HepG2 (cell line): ENCODE results near the gene PYGO2. TPM values are rescaled to one million over a fixed set of nuclear protein-coding genes. Genes with fewer than 3 reads are reported as not detected.

Source experiments
- ARNTL ChIP-seq: sonication (generic); formaldehyde crosslinking; IDR thresholded peaks from 2 replicates; pipeline ENCODE4 v1.4.0; 2020; ENCODE audit warnings: mild to moderate bottlenecking, missing genetic modification reagents
- ELF3 ChIP-seq: IDR thresholded peaks from 2 replicates; pipeline ENCODE4 v1.6.1; 2016; ENCODE audit warnings: missing genetic modification reagents, missing compliant biosample characterization
- FOXA3 ChIP-seq: IDR thresholded peaks from 2 replicates; pipeline ENCODE4 v1.6.1; 2016; ENCODE audit warnings: missing genetic modification reagents, missing compliant biosample characterization
- GLI4 ChIP-seq: sonication (generic); formaldehyde crosslinking; IDR thresholded peaks from 2 replicates; pipeline ENCODE4 v1.5.1; 2020; ENCODE audit warnings: missing genetic modification reagents, mild to moderate bottlenecking, moderate library complexity, borderline replicate concordance
- KDM3A ChIP-seq: IDR thresholded peaks from 2 replicates; pipeline ENCODE4 v1.6.1; 2018; ENCODE audit warnings: low read depth, missing compliant biosample characterization
- KLF11 ChIP-seq: IDR thresholded peaks from 2 replicates; pipeline ENCODE4 v1.6.1; 2016; ENCODE audit warnings: missing compliant biosample characterization
- MED1 ChIP-seq: sonication (generic); formaldehyde crosslinking; IDR thresholded peaks from 2 replicates; pipeline ENCODE4 v1.4.0; 2020; ENCODE audit warnings: missing genetic modification reagents
- NCOA1 ChIP-seq: sonication (generic); formaldehyde crosslinking; IDR thresholded peaks from 2 replicates; pipeline ENCODE4 v1.9.0; 2021; ENCODE audit warnings: missing genetic modification reagents
- SRSF4 ChIP-seq: fragments of 200-400 bp; formaldehyde crosslinking; IDR thresholded peaks from one replicate; pipeline ENCODE4 v1.6.1; 2018; ENCODE audit warnings: mild to moderate bottlenecking, low read depth, low read length, moderate library complexity; ENCODE audit not compliant: poor library complexity, severe bottlenecking
- TAF15 ChIP-seq: fragments of 200-400 bp; formaldehyde crosslinking; IDR thresholded peaks from one replicate; pipeline ENCODE4 v1.6.1; 2018; ENCODE audit warnings: mild to moderate bottlenecking, low read depth, low read length; ENCODE audit not compliant: poor library complexity, severe bottlenecking
- ZNF205 ChIP-seq: IDR thresholded peaks from 2 replicates; pipeline ENCODE4 v1.6.1; 2018; ENCODE audit warnings: missing biosample characterization, missing genetic modification reagents
- ZNF441 ChIP-seq: sonication (generic); formaldehyde crosslinking; IDR thresholded peaks from 2 replicates; pipeline ENCODE4 v1.7.0; 2021; ENCODE audit warnings: missing genetic modification reagents, borderline replicate concordance
- ZNF547 ChIP-seq: sonication (generic); formaldehyde crosslinking; IDR thresholded peaks from 2 replicates; pipeline ENCODE4 v1.5.1; 2020; ENCODE audit warnings: mild to moderate bottlenecking, missing genetic modification reagents
- ZNF670 ChIP-seq: sonication (generic); formaldehyde crosslinking; IDR thresholded peaks from 2 replicates; pipeline ENCODE4 v1.8.0; 2022; ENCODE audit warnings: mild to moderate bottlenecking, missing genetic modification reagents, borderline replicate concordance
- ZNF703 ChIP-seq: sonication (generic); formaldehyde crosslinking; IDR thresholded peaks from 2 replicates; pipeline ENCODE4 v1.5.1; 2020; ENCODE audit warnings: missing genetic modification reagents, mild to moderate bottlenecking, moderate library complexity, borderline replicate concordance
- ZNF720 ChIP-seq: sonication (generic); formaldehyde crosslinking; IDR thresholded peaks from 2 replicates; pipeline ENCODE4 v1.4.0; 2020; ENCODE audit warnings: missing genetic modification reagents
- polyA plus RNA-seq, 8 experiments: library from polyadenylated mRNA; depleted of rRNA in 3 of 8; stranded (reverse) in 7 of 8; unstranded in 1 of 8; fragments of >200 nt; fragmentation: Illumina TruSeq in 4 of 8; extraction: Trizol in 4 of 8; gene quantifications; 2 replicates each; pipeline versions ENCODE4 v1.2.1 to v1.2.3, GENCODE V29; 2011 to 2016; ENCODE audit warnings: low read depth in 4 of 8, missing spikeins in 1 of 8, mixed read lengths in 1 of 8; ENCODE audit not compliant: insufficient read depth in 1 of 8
- total RNA-seq, 5 experiments: library from RNA; depleted of rRNA; stranded (reverse); fragments of >200 nt; fragmentation: Illumina TruSeq; extraction: Trizol; gene quantifications; 2 replicates each; pipeline ENCODE4 v1.2.3, GENCODE V29; 2016; ENCODE audit warnings: low read depth in 1 of 5
- TF ChIP-seq, protein P1 (sequence below): sonication (generic); formaldehyde crosslinking; IDR thresholded peaks from 2 replicates; pipeline ENCODE4 v1.5.0; 2020; ENCODE audit warnings: mild to moderate bottlenecking, missing genetic modification reagents, borderline replicate concordance
- TF ChIP-seq, protein P2 (sequence below): IDR thresholded peaks from 2 replicates; pipeline ENCODE4 v1.6.1; 2016; ENCODE audit warnings: mild to moderate bottlenecking
- TF ChIP-seq, protein P3 (sequence below): sonication (generic); formaldehyde crosslinking; IDR thresholded peaks from 2 replicates; pipeline ENCODE4 v1.5.0; 2020; ENCODE audit warnings: missing genetic modification reagents
- TF ChIP-seq, protein P4 (sequence below): sonication (generic); formaldehyde crosslinking; IDR thresholded peaks from 2 replicates; pipeline ENCODE4 v1.5.1; 2020; ENCODE audit warnings: missing genetic modification reagents, mild to moderate bottlenecking, borderline replicate concordance
- TF ChIP-seq, protein P5 (sequence below): sonication (generic); formaldehyde crosslinking; IDR thresholded peaks from 2 replicates; pipeline ENCODE4 v1.8.0; 2022; ENCODE audit warnings: mild to moderate bottlenecking, missing genetic modification reagents; ENCODE audit not compliant: insufficient replicate concordance

The PYGO2 gene
- total and polyA plus RNA-seq, 2 of the 13 experiments (the other 11 are each of a cell fraction or from before 2014, with no cell fraction given) = 20.3 to 21.8 TPM

DNA sequence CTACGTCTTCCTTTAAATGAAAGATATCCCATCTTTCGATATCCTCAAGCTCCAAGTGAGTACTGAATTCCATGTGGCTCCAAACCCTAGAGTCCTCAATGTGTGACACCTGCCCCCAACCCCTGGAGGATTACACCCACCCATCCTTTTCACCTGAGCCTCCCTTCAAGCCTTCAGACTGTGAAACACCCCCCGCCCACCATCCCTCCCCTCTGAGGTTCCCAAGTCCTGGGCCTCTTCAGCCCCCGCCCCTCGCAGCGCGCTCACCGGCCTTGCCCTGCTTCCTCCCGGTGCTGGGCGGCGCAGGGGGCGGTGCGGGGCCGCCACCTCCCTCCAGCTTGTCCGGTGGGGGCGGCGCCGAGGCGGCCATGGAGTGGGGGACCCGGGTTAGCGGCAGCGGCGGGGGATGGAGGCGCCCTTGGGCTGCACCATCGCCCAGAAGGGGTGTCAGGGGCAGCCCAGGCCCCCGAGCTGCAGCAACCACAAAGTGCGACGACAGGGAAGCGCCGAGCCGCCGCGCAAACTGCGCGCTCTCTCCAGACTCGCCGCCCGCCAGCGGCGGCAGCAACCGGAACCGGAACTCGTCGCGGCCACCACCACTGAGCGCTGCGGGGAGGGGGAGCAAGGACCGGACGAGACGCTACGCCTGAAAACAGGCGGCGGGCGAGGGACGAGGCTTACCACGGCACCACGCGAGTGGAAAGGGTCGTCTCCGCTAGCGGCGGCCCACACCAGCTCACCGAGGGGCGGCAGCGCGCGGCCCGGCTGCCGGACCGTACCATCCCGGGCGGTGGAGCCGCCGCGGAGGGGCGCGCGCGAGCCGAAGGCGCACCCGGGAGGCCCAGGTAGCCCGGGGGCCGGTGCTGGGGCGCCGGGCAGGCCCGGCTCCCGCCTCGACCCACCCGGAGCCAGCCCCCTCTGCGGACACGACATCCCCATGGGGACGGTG is at the start of gene PYGO2 (continued):
- TF ChIP-seq, protein P1, sequence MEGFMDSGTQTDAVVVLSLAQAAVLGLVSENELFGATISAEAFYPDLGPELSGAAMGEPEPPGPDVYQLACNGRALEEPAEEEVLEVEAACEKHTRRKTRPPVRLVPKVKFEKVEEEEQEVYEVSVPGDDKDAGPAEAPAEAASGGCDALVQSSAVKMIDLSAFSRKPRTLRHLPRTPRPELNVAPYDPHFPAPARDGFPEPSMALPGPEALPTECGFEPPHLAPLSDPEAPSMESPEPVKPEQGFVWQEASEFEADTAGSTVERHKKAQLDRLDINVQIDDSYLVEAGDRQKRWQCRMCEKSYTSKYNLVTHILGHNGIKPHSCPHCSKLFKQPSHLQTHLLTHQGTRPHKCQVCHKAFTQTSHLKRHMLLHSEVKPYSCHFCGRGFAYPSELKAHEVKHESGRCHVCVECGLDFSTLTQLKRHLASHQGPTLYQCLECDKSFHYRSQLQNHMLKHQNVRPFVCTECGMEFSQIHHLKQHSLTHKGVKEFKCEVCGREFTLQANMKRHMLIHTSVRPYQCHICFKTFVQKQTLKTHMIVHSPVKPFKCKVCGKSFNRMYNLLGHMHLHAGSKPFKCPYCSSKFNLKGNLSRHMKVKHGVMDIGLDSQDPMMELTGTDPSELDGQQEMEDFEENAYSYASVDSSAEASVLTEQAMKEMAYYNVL (CRISPR knock-in tag) = 0 out of 2 replicates have a peak, but pooled peaks have one; percentile 58
- peak; percentile 58 for TF ChIP-seq TAF15
- TF ChIP-seq, protein P2, sequence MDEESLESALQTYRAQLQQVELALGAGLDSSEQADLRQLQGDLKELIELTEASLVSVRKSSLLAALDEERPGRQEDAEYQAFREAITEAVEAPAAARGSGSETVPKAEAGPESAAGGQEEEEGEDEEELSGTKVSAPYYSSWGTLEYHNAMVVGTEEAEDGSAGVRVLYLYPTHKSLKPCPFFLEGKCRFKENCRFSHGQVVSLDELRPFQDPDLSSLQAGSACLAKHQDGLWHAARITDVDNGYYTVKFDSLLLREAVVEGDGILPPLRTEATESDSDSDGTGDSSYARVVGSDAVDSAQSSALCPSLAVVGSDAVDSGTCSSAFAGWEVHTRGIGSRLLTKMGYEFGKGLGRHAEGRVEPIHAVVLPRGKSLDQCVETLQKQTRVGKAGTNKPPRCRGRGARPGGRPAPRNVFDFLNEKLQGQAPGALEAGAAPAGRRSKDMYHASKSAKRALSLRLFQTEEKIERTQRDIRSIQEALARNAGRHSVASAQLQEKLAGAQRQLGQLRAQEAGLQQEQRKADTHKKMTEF (CRISPR knock-in tag) = peak; percentile 88
- no peak; the same call in 1 of the 2 replicates for TF ChIP-seq ZNF547 (CRISPR knock-in tag)
- TF ChIP-seq, protein P3, sequence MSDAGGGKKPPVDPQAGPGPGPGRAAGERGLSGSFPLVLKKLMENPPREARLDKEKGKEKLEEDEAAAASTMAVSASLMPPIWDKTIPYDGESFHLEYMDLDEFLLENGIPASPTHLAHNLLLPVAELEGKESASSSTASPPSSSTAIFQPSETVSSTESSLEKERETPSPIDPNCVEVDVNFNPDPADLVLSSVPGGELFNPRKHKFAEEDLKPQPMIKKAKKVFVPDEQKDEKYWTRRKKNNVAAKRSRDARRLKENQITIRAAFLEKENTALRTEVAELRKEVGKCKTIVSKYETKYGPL = peak; percentile 72; the same call in 1 of the 2 replicates
- TF ChIP-seq ARNTL (CRISPR knock-in tag) = peak; percentile 75; the same call in 1 of the 2 replicates
- TF ChIP-seq FOXA3 = peak; percentile 41
- peak; percentile 40; the same call in 1 of the 2 replicates for TF ChIP-seq ZNF670 (CRISPR knock-in tag)
- TF ChIP-seq ZNF703 (CRISPR knock-in tag) = 0 out of 2 replicates have a peak, but pooled peaks have one; percentile 47
- TF ChIP-seq ELF3 (CRISPR knock-in tag) = peak; percentile 41
- no peak for TF ChIP-seq KLF11
- TF ChIP-seq ZNF205 (CRISPR knock-in tag) = 0 out of 2 replicates have a peak, but pooled peaks have one; percentile 56
- TF ChIP-seq KDM3A (CRISPR knock-in tag) = peak; percentile 86; the same call in 1 of the 2 replicates
- TF ChIP-seq, protein P4, sequence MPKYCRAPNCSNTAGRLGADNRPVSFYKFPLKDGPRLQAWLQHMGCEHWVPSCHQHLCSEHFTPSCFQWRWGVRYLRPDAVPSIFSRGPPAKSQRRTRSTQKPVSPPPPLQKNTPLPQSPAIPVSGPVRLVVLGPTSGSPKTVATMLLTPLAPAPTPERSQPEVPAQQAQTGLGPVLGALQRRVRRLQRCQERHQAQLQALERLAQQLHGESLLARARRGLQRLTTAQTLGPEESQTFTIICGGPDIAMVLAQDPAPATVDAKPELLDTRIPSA (CRISPR knock-in tag) = peak; percentile 86; the same call in 1 of the 2 replicates
- peak; percentile 60 for TF ChIP-seq MED1
- TF ChIP-seq NCOA1 (CRISPR knock-in tag) = peak; percentile 46; the same call in 1 of the 2 replicates
- TF ChIP-seq GLI4 (CRISPR knock-in tag) = no peak; the same call in 1 of the 2 replicates
- TF ChIP-seq ZNF441 = peak; percentile 81; the same call in 1 of the 2 replicates
- TF ChIP-seq, protein P5, sequence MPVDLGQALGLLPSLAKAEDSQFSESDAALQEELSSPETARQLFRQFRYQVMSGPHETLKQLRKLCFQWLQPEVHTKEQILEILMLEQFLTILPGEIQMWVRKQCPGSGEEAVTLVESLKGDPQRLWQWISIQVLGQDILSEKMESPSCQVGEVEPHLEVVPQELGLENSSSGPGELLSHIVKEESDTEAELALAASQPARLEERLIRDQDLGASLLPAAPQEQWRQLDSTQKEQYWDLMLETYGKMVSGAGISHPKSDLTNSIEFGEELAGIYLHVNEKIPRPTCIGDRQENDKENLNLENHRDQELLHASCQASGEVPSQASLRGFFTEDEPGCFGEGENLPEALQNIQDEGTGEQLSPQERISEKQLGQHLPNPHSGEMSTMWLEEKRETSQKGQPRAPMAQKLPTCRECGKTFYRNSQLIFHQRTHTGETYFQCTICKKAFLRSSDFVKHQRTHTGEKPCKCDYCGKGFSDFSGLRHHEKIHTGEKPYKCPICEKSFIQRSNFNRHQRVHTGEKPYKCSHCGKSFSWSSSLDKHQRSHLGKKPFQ (CRISPR knock-in tag) = peak; percentile 81
- no peak for TF ChIP-seq ZNF720 (CRISPR knock-in tag)
- TF ChIP-seq SRSF4 = peak; percentile 65
